ENCODE measurements around the gene ZNF701.
A peak's percentile ranks its signal among the peaks of the same experiment; 100 is the strongest.
"Not testable (repeated sequence)": the region's sequence is repeated elsewhere in the genome, so short reads cannot be mapped to it uniquely, and the experiment has no call there.

ZNF701 gene

GRCh38 chr19:52584736-52585440 is 14.8 kb downstream of the ZNF701 start:
- Histone ChIP-seq H3K27ac (ENCODE audit: low read length) (no peak overlapping the region), H3K9me3 (ENCODE audit: insufficient read depth, low read length) (peaks cover 7% of the 10 kb centered on the region; the same call in 1 of the 2 replicates), H2AFZ (ENCODE audit: low read depth, low read length) (no peak overlapping the region), H3K4me3 (ENCODE audit: low read length) (no peak overlapping the region), H3K36me3 (replicated peaks; ENCODE audit: low read depth, low read length) (peaks cover 14% of the 10 kb centered on the region), H4K20me1 (ENCODE audit: insufficient read depth, low read length) (no peaks in the 10 kb centered on the region), H3K4me2 (ENCODE audit: low read length) (no peak overlapping the region), H3K4me1 (ENCODE audit: low read length) (no peaks in the 10 kb centered on the region), H3K9ac (ENCODE audit: low read length) (no peak overlapping the region), H3K79me2 (ENCODE audit: low read length) (no peaks in the 10 kb centered on the region), H3K27me3 (ENCODE audit: low read depth, low read length) (no peaks in the 10 kb centered on the region)
- no peak for TF ChIP-seq EZH2phosphoT487 (IDR thresholded peaks at IDR 0.05; ENCODE audit: low read depth)
- no peak for TF ChIP-seq CTCF (IDR thresholded peaks at IDR 0.05; ENCODE audit: low read depth, low read length)

- Histone ChIP-seq H3K27ac (ENCODE audit: low read length) (no peak overlapping the region), H2AFZ (ENCODE audit: low read depth, low read length) (no peak overlapping the region), H3K4me1 (ENCODE audit: low read length) (no peaks in the 10 kb centered on the region), H3K4me2 (ENCODE audit: low read length) (no peak overlapping the region), H3K79me2 (ENCODE audit: low read length) (no peaks in the 10 kb centered on the region), H3K9ac (ENCODE audit: low read length) (no peak overlapping the region), H3K4me3 (ENCODE audit: low read length) (no peak overlapping the region), H4K20me1 (ENCODE audit: insufficient read depth, low read length) (no peaks in the 10 kb centered on the region), H3K36me3 (replicated peaks; ENCODE audit: low read depth, low read length) (peaks cover 14% of the 10 kb centered on the region), H3K9me3 (ENCODE audit: insufficient read depth, low read length) (peaks cover 7% of the 10 kb centered on the region; the same call in 1 of the 2 replicates), H3K27me3 (ENCODE audit: low read depth, low read length) (no peaks in the 10 kb centered on the region)
- TF ChIP-seq EZH2phosphoT487 (IDR thresholded peaks at IDR 0.05; ENCODE audit: low read depth) (no peak), CTCF (IDR thresholded peaks at IDR 0.05; ENCODE audit: low read depth, low read length) (no peak)
Measured at GRCh38 chr19:52585604-52586003, 15.5 kb downstream of the ZNF701 start.

GRCh38 chr19:52590728-52591127 is 20.6 kb downstream of the ZNF701 start:
- Histone ChIP-seq H3K27me3 (ENCODE audit: low read depth, low read length) (no peaks in the 10 kb centered on the region), H3K79me2 (ENCODE audit: low read length) (no peaks in the 10 kb centered on the region), H3K27ac (ENCODE audit: low read length) (no peak overlapping the region), H3K9me3 (ENCODE audit: insufficient read depth, low read length) (no peaks in the 10 kb centered on the region), H3K36me3 (replicated peaks; ENCODE audit: low read depth, low read length) (no peaks in the 10 kb centered on the region), H3K4me1 (ENCODE audit: low read length) (no peaks in the 10 kb centered on the region), H4K20me1 (ENCODE audit: insufficient read depth, low read length) (no peaks in the 10 kb centered on the region), H2AFZ (ENCODE audit: low read depth, low read length) (no peak overlapping the region), H3K9ac (ENCODE audit: low read length) (no peak overlapping the region), H3K4me2 (ENCODE audit: low read length) (no peak overlapping the region), H3K4me3 (ENCODE audit: low read length) (no peak overlapping the region)
- TF ChIP-seq CTCF (IDR thresholded peaks at IDR 0.05; ENCODE audit: low read depth, low read length) (0 out of 2 replicates have a peak, but pooled peaks have one; percentile 26), EZH2phosphoT487 (IDR thresholded peaks at IDR 0.05; ENCODE audit: low read depth) (no peak)

- Histone ChIP-seq H3K9ac (ENCODE audit: low read length) (no peak overlapping the region), H3K4me2 (ENCODE audit: low read length) (no peak overlapping the region), H3K9me3 (ENCODE audit: insufficient read depth, low read length) (0 out of 2 replicates have a peak, but pooled peaks cover 2% of the 10 kb centered on the region), H4K20me1 (ENCODE audit: insufficient read depth, low read length) (no peaks in the 10 kb centered on the region), H3K36me3 (replicated peaks; ENCODE audit: low read depth, low read length) (no peaks in the 10 kb centered on the region), H2AFZ (ENCODE audit: low read depth, low read length) (no peak overlapping the region), H3K27me3 (ENCODE audit: low read depth, low read length) (no peaks in the 10 kb centered on the region), H3K4me1 (ENCODE audit: low read length) (no peaks in the 10 kb centered on the region), H3K27ac (ENCODE audit: low read length) (no peak overlapping the region), H3K4me3 (ENCODE audit: low read length) (no peak overlapping the region), H3K79me2 (ENCODE audit: low read length) (no peaks in the 10 kb centered on the region)
- TF ChIP-seq CTCF (IDR thresholded peaks at IDR 0.05; ENCODE audit: low read depth, low read length), result no peak
- TF ChIP-seq EZH2phosphoT487 (IDR thresholded peaks at IDR 0.05; ENCODE audit: low read depth), result no peak
Measured at GRCh38 chr19:52592301-52592700, 22.2 kb downstream of the ZNF701 start.

GRCh38 chr19:52593441-52593840 is 23.4 kb downstream of the ZNF701 start:
- H3K4me1 ChIP-seq (ENCODE audit: low read length); H2AFZ ChIP-seq (ENCODE audit: low read depth, low read length); H3K79me2 ChIP-seq (ENCODE audit: low read length); H4K20me1 ChIP-seq (ENCODE audit: insufficient read depth, low read length); H3K27me3 ChIP-seq (ENCODE audit: low read depth, low read length); H3K9ac ChIP-seq (ENCODE audit: low read length); H3K4me3 ChIP-seq (ENCODE audit: low read length); H3K4me2 ChIP-seq (ENCODE audit: low read length); H3K9me3 ChIP-seq (ENCODE audit: insufficient read depth, low read length); H3K27ac ChIP-seq (ENCODE audit: low read length); H3K36me3 ChIP-seq (replicated peaks; ENCODE audit: low read depth, low read length): not testable (repeated sequence)
